ENCODE results near the gene EFNA2.

The EFNA2 gene

GRCh38 chr19:1284293-1284978, 1.2 kb upstream of the EFNA2 start:
- no peak for DNase-seq (ENCODE audit: low read depth)

DNA sequence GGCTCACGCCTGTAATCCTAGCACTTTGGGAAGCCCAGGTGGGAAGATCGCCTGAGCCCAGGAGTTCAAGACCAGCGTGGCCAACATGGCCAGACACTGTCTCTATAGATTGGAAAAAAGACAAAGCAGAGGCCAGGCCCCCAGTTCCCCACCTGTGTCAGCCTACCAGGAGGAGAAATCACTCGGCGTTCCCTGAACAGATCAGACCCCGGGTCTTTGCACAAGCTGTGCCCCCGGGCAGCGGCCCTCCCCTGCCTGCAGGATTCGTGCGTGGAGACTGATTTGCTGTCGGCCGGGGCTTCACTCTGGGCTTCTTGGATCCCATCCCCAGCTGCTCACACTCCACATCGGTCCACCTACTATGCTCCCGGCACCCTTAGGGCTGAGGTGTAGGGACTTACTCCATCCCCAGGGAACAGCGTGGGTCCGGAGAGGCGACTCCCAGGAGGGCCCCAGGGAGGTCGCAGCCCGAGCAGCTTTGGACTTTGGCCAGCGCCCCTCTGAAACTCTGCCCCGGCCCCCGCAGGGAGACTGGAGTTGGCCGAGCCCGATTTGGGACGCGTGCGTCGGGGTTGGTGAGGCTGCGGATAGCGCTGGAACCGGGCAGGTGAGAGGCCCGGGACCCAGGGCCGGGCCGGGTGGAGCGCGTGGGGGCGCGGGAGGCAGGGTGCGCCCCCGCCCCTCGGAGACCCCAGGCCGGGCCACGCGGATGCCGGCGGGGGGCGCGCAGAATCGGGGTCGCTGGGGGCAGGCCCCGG, 515 bp upstream of the EFNA2 start:
- no peak overlapping the region for H3K4me3 ChIP-seq (ENCODE audit: low read depth, low read length)
- no peak for DNase-seq (ENCODE audit: low read depth)
- TF ChIP-seq, protein P1, sequence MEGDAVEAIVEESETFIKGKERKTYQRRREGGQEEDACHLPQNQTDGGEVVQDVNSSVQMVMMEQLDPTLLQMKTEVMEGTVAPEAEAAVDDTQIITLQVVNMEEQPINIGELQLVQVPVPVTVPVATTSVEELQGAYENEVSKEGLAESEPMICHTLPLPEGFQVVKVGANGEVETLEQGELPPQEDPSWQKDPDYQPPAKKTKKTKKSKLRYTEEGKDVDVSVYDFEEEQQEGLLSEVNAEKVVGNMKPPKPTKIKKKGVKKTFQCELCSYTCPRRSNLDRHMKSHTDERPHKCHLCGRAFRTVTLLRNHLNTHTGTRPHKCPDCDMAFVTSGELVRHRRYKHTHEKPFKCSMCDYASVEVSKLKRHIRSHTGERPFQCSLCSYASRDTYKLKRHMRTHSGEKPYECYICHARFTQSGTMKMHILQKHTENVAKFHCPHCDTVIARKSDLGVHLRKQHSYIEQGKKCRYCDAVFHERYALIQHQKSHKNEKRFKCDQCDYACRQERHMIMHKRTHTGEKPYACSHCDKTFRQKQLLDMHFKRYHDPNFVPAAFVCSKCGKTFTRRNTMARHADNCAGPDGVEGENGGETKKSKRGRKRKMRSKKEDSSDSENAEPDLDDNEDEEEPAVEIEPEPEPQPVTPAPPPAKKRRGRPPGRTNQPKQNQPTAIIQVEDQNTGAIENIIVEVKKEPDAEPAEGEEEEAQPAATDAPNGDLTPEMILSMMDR (IDR thresholded peaks at IDR 0.05; ENCODE audit: control insufficient read depth, extremely low read depth, insufficient read depth) = no peak

More at GRCh38 chr19:1284293-1284978, 1.2 kb upstream of the EFNA2 start:
- TF ChIP-seq, protein P1 (IDR thresholded peaks at IDR 0.05; ENCODE audit: control insufficient read depth, extremely low read depth, insufficient read depth) = no peak
- H3K4me3 ChIP-seq (ENCODE audit: low read depth, low read length) = no peak overlapping the region

DNA sequence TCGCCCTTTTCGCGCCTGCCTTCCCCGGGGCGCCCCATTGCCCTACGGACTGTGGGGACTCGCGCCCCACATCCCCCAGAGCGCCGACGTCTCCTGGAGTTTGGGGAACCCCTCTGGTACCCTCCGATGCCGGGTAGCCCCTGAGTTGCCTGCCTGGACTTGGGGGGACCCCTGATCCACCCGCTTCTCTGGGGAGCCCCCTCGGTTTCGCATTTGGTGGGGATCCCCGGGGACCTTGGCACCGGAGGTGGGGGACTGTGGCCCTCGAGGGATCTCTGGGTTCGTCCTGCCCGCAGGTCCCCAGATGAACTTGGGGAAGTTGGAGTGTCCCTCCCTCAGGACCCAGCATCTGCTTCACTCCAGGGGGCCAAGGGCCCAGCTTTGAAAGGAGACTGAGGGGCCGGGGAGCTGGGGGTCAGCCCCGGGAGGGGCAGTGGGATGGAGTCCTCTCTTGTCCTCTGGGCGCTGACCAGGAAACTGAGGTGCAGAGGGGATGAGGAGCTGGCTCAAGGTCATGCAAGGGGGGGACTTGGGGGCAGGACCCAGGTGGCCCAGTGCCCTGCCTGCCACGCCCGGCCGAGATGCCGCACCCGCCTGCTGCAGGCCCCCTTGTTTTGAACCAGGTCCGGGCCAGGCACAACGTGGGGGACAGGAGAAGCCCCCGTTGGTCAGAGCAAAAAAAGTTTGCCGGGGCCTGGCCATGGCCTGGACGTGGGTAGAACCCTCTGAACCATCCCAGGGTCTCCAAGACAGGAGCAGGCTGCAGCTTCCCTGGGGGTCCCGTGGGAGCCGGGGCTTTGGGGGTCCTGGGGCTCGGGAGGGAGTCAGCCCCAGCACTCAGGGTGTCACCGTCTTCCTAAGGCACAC, 1.0 kb downstream of the EFNA2 start:
- 0 out of 2 replicates have a peak overlapping the region, but pooled peaks have one; percentile 2 for H3K4me3 ChIP-seq (ENCODE audit: low read depth, low read length)
- DNase-seq (ENCODE audit: low read depth) = no peak
- TF ChIP-seq, protein P1 (IDR thresholded peaks at IDR 0.05; ENCODE audit: control insufficient read depth, extremely low read depth, insufficient read depth) = no peak

DNA sequence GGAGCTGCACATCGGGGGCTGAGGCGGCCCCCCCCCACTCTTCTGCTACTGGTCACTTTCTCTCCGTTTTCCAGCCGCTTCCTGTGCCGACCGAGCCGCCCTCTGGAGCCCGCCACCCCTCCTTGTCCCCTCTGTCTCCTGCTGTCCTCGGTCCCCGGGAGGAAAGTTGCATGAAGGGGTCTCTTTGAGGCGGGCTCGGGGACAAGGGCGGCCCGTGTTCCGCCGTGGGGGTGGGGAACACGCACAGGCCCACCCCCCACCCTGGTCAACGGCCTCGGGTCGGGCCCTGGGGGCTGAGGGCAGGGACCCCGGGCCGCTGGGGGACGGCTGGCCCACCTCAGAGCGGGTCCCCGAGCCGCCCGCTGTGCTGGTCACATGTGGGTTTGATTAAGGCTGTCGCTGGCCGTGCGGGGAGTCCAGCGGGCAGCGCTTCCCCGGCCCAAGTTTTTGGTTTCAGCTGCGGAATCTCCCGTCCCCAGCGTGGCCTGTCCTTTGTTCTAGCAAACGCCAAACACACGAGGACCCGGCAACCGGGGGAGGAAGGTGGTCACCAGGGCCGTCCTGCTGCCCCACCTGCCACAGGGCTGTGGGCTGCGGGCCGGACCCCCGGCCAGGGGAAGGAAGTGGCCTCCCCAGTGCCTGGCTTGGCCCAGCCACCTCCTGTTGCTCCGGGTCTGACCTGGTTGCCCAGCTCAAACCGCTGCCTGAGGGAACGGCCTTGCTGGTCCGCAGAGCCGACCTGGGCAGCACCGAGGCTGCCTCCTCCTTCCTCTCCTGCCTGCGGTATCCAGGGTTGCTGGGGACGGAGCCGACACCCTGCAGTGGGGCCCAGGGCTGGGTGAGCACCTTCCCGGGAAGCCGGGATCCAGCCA, 1.9 kb downstream of the EFNA2 start:
- H3K4me3 ChIP-seq (ENCODE audit: low read depth, low read length) = no peak overlapping the region
- TF ChIP-seq, protein P1 (IDR thresholded peaks at IDR 0.05; ENCODE audit: control insufficient read depth, extremely low read depth, insufficient read depth) = no peak
- no peak for DNase-seq (ENCODE audit: low read depth)

- H3K4me3 ChIP-seq (ENCODE audit: low read depth, low read length) = no peak overlapping the region
- TF ChIP-seq, protein P1 (IDR thresholded peaks at IDR 0.05; ENCODE audit: control insufficient read depth, extremely low read depth, insufficient read depth) = no peak
Measured at GRCh38 chr19:1288226-1288612, 2.5 kb downstream of the EFNA2 start.

More at GRCh38 chr19:1288226-1288612, 2.5 kb downstream of the EFNA2 start:
- no peak for DNase-seq (ENCODE audit: low read depth)
